Breast epithelium (tissue), 3 donors: ENCODE data around the gene PPFIA4.

Experiments used
- POLR2A ChIP-seq: fragments of 450-650 bp; IDR thresholded peaks from one replicate; pipeline ENCODE4 v1.6.1; 2016; ENCODE audit warnings: antibody characterized with exemption, mild to moderate bottlenecking, moderate library complexity
- TF ChIP-seq, protein P1 (sequence below), 3 donors: fragments of 450-650 bp; IDR thresholded peaks; one replicate each; pipeline ENCODE4 v1.5.1; 2016 to 2017; ENCODE audit warnings: antibody characterized with exemption in 3 of 3, mild to moderate bottlenecking in 3 of 3, moderate library complexity in 3 of 3

GRCh38 chr1:203126866-203127665 lies 100.8 kb downstream of the PPFIA4 start:
- TF ChIP-seq, protein P1, sequence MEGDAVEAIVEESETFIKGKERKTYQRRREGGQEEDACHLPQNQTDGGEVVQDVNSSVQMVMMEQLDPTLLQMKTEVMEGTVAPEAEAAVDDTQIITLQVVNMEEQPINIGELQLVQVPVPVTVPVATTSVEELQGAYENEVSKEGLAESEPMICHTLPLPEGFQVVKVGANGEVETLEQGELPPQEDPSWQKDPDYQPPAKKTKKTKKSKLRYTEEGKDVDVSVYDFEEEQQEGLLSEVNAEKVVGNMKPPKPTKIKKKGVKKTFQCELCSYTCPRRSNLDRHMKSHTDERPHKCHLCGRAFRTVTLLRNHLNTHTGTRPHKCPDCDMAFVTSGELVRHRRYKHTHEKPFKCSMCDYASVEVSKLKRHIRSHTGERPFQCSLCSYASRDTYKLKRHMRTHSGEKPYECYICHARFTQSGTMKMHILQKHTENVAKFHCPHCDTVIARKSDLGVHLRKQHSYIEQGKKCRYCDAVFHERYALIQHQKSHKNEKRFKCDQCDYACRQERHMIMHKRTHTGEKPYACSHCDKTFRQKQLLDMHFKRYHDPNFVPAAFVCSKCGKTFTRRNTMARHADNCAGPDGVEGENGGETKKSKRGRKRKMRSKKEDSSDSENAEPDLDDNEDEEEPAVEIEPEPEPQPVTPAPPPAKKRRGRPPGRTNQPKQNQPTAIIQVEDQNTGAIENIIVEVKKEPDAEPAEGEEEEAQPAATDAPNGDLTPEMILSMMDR (IDR thresholded peaks at IDR 0.05) = no peak
- TF ChIP-seq POLR2A = no peak
